Keratinocyte (primary cell): ENCODE data around the gene NAT9. TPM values are rescaled to one million over a fixed set of nuclear protein-coding genes. Genes with fewer than 3 reads are reported as not detected.

Experiments
- DNase-seq: peaks from one replicate; pipeline ENCODE4 v3.0.0-alpha.2; 2011; ENCODE audit warnings: low read depth, missing footprints, low spot score
- FAIRE-seq: peaks from 2 replicates; lab custom pipeline; 2011; peaks lifted over from hg19 to GRCh38; lab: Jason Lieb, UNC
- H2AFZ ChIP-seq: 2 replicates; pipeline ENCODE4 v1.6.0; 2012; ENCODE audit warnings: low read length, control low read depth, inconsistent platforms; ENCODE audit not compliant: control insufficient read depth
- H3K27ac ChIP-seq: 2 replicates; pipeline ENCODE4 v1.5.1; 2011; ENCODE audit warnings: low read length; ENCODE audit not compliant: control insufficient read depth, insufficient read depth
- H3K27me3 ChIP-seq: 3 replicates; pipeline ENCODE4 v1.6.0; 2011; ENCODE audit warnings: low read length; ENCODE audit not compliant: control insufficient read depth, insufficient read depth; ENCODE audit errors: extremely low read depth
- H3K36me3 ChIP-seq, 2 experiments: 2 replicates in 1 of 2; 3 replicates in 1 of 2; pipeline ENCODE4 v1.5.1; 2011; ENCODE audit warnings: low read length in 2 of 2, mild to moderate bottlenecking in 1 of 2; ENCODE audit not compliant: control insufficient read depth in 2 of 2, insufficient read depth in 2 of 2; ENCODE audit errors: extremely low read depth in 1 of 2
- H3K4me1 ChIP-seq: 3 replicates; pipeline ENCODE4 v1.5.1; 2011; ENCODE audit warnings: low read length; ENCODE audit not compliant: control insufficient read depth, insufficient read depth; ENCODE audit errors: extremely low read depth
- H3K4me2 ChIP-seq: 3 replicates; pipeline ENCODE4 v1.6.0; 2011; ENCODE audit warnings: low read depth, low read length; ENCODE audit not compliant: control insufficient read depth, insufficient read depth; ENCODE audit errors: extremely low read depth
- H3K4me3 ChIP-seq, 3 experiments: fragments of 200-600 bp in 1 of 3; sonication (generic) in 1 of 3; 2 replicates in 2 of 3; 3 replicates in 1 of 3; pipeline ENCODE4 v1.5.1; 2011 to 2016; ENCODE audit warnings: low read length in 3 of 3, mild to moderate bottlenecking in 3 of 3, control low read depth in 2 of 3, inconsistent platforms in 1 of 3, low read depth in 1 of 3, mixed read lengths in 1 of 3, mixed run types in 1 of 3, moderate library complexity in 1 of 3; ENCODE audit not compliant: control insufficient read depth in 2 of 3, insufficient read depth in 2 of 3; ENCODE audit errors: extremely low read depth in 1 of 3
- H3K79me2 ChIP-seq: 2 replicates; pipeline ENCODE4 v1.6.0; 2012; ENCODE audit warnings: low read length; ENCODE audit not compliant: control insufficient read depth, insufficient read depth
- H3K9ac ChIP-seq: 3 replicates; pipeline ENCODE4 v1.6.0; 2011; ENCODE audit warnings: low read length; ENCODE audit not compliant: control insufficient read depth, insufficient read depth; ENCODE audit errors: extremely low read depth
- H3K9me1 ChIP-seq: 3 replicates; pipeline ENCODE4 v1.6.0; 2011; ENCODE audit warnings: low read length; ENCODE audit not compliant: control insufficient read depth, insufficient read depth; ENCODE audit errors: extremely low read depth
- H3K9me3 ChIP-seq: 2 replicates; pipeline ENCODE4 v1.5.1; 2012; ENCODE audit warnings: low read depth, low read length; ENCODE audit not compliant: control insufficient read depth
- H4K20me1 ChIP-seq: 3 replicates; pipeline ENCODE4 v1.6.0; 2011; ENCODE audit warnings: low read length; ENCODE audit not compliant: control insufficient read depth, insufficient read depth; ENCODE audit errors: extremely low read depth
- EZH2 ChIP-seq: IDR thresholded peaks from one replicate; pipeline ENCODE4 v1.6.1; 2012; ENCODE audit warnings: inconsistent platforms, mild to moderate bottlenecking, low read length, moderate library complexity
- dilution Hi-C: fragments of 300-500 bp; cut with MboI; formaldehyde crosslinking; loops from one replicate; pipeline ENCODE4 v1.7.0; 2020; ENCODE audit warnings: low sequenced_read_pairs; ENCODE audit not compliant: extremely low pct_ligation_motif_present
- polyA plus RNA-seq, 5 experiments: library from polyadenylated mRNA; depleted of rRNA in 3 of 5; stranded (reverse) in 3 of 5; stranded (forward) in 1 of 5; unstranded in 1 of 5; fragments of >200 nt; gene quantifications; 1 replicate in 1 of 5; 2 replicates in 3 of 5; 3 replicates in 1 of 5; pipeline versions ENCODE4 v1.2.1 to v1.2.3, GENCODE V29; 2011 to 2012; ENCODE audit warnings: missing spikeins in 2 of 5, low read depth in 1 of 5, low replicate concordance in 1 of 5
- TF ChIP-seq, protein P1 (sequence below), 3 experiments: IDR thresholded peaks in 1 of 3; conservative IDR thresholded peaks in 1 of 3; optimal IDR thresholded peaks in 1 of 3; 2 replicates in 2 of 3; 3 replicates in 1 of 3; pipeline versions ENCODE3 to v1.5.1; 2011; ENCODE audit warnings: low read length in 3 of 3, mild to moderate bottlenecking in 3 of 3, moderate library complexity in 2 of 3, control low read depth in 1 of 3, inconsistent platforms in 1 of 3; ENCODE audit not compliant: insufficient read depth in 2 of 3; ENCODE audit errors: extremely low read depth in 1 of 3

Gene NAT9
- polyA plus RNA-seq, 1 donor (not counting 4 experiments of a cell fraction or from before 2014, with no cell fraction given): 34.6 TPM

DNA sequence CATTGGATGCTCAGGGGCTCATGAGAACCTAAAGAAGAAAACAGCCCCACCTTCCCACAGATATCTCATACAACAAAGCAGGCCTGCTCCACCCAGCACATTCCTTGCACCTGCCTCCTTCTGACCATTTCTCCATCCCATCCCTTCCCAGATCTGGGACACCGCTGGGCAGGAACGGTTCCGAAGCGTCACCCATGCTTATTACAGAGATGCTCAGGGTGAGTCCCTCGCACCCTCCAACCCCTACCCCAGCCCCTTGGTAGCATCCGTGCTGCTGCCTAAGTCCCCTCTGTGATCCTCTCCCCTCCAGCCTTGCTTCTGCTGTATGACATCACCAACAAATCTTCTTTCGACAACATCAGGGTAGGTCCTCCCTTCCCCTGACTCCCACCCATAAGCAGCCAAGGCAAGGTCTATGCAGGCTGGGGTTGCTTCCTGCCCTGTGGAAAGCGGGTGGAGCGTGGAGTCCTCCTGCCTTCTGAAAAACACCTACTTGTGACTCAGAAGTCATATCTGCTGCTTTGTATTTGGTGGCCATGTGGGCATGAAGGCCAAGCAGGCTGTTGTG is 33.1 kb downstream of the NAT9 start:
- no peaks in the 10 kb centered on the region for H3K9me3 ChIP-seq
- no peak overlapping the region for H2AFZ ChIP-seq
- no peak for TF ChIP-seq EZH2
- TF ChIP-seq, protein P1, sequence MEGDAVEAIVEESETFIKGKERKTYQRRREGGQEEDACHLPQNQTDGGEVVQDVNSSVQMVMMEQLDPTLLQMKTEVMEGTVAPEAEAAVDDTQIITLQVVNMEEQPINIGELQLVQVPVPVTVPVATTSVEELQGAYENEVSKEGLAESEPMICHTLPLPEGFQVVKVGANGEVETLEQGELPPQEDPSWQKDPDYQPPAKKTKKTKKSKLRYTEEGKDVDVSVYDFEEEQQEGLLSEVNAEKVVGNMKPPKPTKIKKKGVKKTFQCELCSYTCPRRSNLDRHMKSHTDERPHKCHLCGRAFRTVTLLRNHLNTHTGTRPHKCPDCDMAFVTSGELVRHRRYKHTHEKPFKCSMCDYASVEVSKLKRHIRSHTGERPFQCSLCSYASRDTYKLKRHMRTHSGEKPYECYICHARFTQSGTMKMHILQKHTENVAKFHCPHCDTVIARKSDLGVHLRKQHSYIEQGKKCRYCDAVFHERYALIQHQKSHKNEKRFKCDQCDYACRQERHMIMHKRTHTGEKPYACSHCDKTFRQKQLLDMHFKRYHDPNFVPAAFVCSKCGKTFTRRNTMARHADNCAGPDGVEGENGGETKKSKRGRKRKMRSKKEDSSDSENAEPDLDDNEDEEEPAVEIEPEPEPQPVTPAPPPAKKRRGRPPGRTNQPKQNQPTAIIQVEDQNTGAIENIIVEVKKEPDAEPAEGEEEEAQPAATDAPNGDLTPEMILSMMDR (optimal IDR thresholded peaks at IDR 0.05 in 1 of 3, IDR thresholded peaks at IDR 0.05 in 1 of 3, conservative IDR thresholded peaks at IDR 0.05 in 1 of 3; ENCODE audit: extremely low read depth in 1 of 3, insufficient read depth in 2 of 3, low read length in 3 of 3): no peak
- H3K27me3 ChIP-seq: peaks cover 20% of the 10 kb centered on the region
- H3K79me2 ChIP-seq: no peaks in the 10 kb centered on the region
- DNase-seq (no peak), FAIRE-seq (no peak)
- no peaks in the 10 kb centered on the region for H3K9me1 ChIP-seq
- no peak overlapping the region for H3K4me3 ChIP-seq
- dilution Hi-C loops: no loop called here
- no peak overlapping the region for H3K9ac ChIP-seq
- peaks cover 4% of the 10 kb centered on the region for H3K4me1 ChIP-seq
- no peak overlapping the region for H3K4me2 ChIP-seq
- no peaks in the 10 kb centered on the region for H3K36me3 ChIP-seq
- peaks cover 2% of the 10 kb centered on the region for H4K20me1 ChIP-seq
- no peak overlapping the region for H3K27ac ChIP-seq

DNA sequence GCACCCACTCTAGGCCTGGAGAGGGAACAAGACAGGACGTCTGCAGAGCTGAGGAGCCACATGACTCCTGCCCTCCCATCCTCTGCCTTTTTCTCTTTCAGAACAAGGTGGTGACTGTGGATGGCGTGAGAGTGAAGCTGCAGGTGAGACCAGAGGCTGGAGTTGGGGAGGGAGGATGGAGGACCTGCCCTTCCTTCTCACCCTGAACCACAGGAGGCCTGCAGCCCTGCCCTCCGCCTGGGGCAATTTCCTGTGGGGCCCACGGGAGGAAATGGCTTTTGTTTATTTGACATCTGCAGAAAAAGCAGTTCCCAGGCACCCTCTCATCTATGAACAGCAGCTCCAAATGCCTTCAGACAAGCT is 34.0 kb downstream of the NAT9 start:
- Histone ChIP-seq H3K4me1 (peaks cover 6% of the 10 kb centered on the region), H3K9ac (no peak overlapping the region), H2AFZ (no peak overlapping the region), H3K9me3 (no peaks in the 10 kb centered on the region), H3K9me1 (no peaks in the 10 kb centered on the region), H3K27ac (no peak overlapping the region), H3K36me3 (no peaks in the 10 kb centered on the region), H3K79me2 (no peaks in the 10 kb centered on the region), H4K20me1 (peaks cover 2% of the 10 kb centered on the region), H3K27me3 (peaks cover 30% of the 10 kb centered on the region), H3K4me3 (no peak overlapping the region), H3K4me2 (no peak overlapping the region)
- DNase-seq (no peak), FAIRE-seq (no peak)
- TF ChIP-seq EZH2: no peak
- TF ChIP-seq, protein P1 (optimal IDR thresholded peaks at IDR 0.05 in 1 of 3, IDR thresholded peaks at IDR 0.05 in 1 of 3, conservative IDR thresholded peaks at IDR 0.05 in 1 of 3; ENCODE audit: extremely low read depth in 1 of 3, insufficient read depth in 2 of 3, low read length in 3 of 3): no peak
- dilution Hi-C loops: no loop called here
